HepG2 (cell line): Measurements from ENCODE around the gene SCGB1C1. TPM values are rescaled to one million over a fixed set of nuclear protein-coding genes. Genes with fewer than 3 reads are reported as not detected.

Experiments
- CCDC6 ChIP-seq: sonication (generic); formaldehyde crosslinking; IDR thresholded peaks from 2 replicates; pipeline ENCODE4 v1.8.1; 2022; ENCODE audit warnings: mild to moderate bottlenecking, missing genetic modification reagents, moderate library complexity
- CREM ChIP-seq, 2 experiments: sonication (generic) in 1 of 2; formaldehyde crosslinking in 1 of 2; IDR thresholded peaks; 2 replicates each; pipeline versions ENCODE4 v1.4.0 to v1.6.1; 2016 to 2020; ENCODE audit warnings: antibody characterized with exemption in 1 of 2, mild to moderate bottlenecking in 1 of 2, missing genetic modification reagents in 1 of 2
- GFI1 ChIP-seq: sonication (generic); formaldehyde crosslinking; IDR thresholded peaks from 2 replicates; pipeline ENCODE4 v1.5.0; 2020; ENCODE audit warnings: missing genetic modification reagents, mild to moderate bottlenecking, borderline replicate concordance
- GLMP ChIP-seq: sonication (generic); formaldehyde crosslinking; IDR thresholded peaks from 2 replicates; pipeline ENCODE4 v1.9.0; 2021; ENCODE audit warnings: missing genetic modification reagents, mild to moderate bottlenecking, borderline replicate concordance
- HCFC1 ChIP-seq: fragments of 150-350 bp; IDR thresholded peaks from 2 replicates; pipeline ENCODE4 v1.6.1; 2014; ENCODE audit warnings: low read depth, low read length
- KLF15 ChIP-seq: sonication (generic); formaldehyde crosslinking; IDR thresholded peaks from 2 replicates; pipeline ENCODE4 v1.8.1; 2023; ENCODE audit warnings: borderline replicate concordance, mild to moderate bottlenecking, inconsistent platforms, missing genetic modification reagents, mixed read lengths
- NAIF1 ChIP-seq: sonication (generic); formaldehyde crosslinking; IDR thresholded peaks from 2 replicates; pipeline ENCODE4 v1.5.0; 2020; ENCODE audit warnings: mild to moderate bottlenecking, missing genetic modification reagents, borderline replicate concordance
- PAXIP1 ChIP-seq: sonication (generic); formaldehyde crosslinking; conservative IDR thresholded peaks from 2 replicates; pipeline ENCODE4 v1.4.0; 2020; ENCODE audit warnings: mild to moderate bottlenecking, missing genetic modification reagents, moderate library complexity
- PCBP2 ChIP-seq: fragments of 200-400 bp; formaldehyde crosslinking; optimal IDR thresholded peaks from 2 replicates; pipeline ENCODE3; 2018; ENCODE audit warnings: low read length, low read depth; ENCODE audit not compliant: poor library complexity, severe bottlenecking
- PITX1 ChIP-seq: sonication (generic); formaldehyde crosslinking; IDR thresholded peaks from 2 replicates; pipeline ENCODE4 v1.5.1; 2020; ENCODE audit warnings: mild to moderate bottlenecking, missing genetic modification reagents
- RELA ChIP-seq: sonication (generic); formaldehyde crosslinking; IDR thresholded peaks from 2 replicates; pipeline ENCODE4 v1.4.0; 2020; ENCODE audit warnings: missing genetic modification reagents
- SOX6 ChIP-seq, 2 experiments: fragments of 450-650 bp in 1 of 2; sonication (generic) in 1 of 2; formaldehyde crosslinking in 1 of 2; IDR thresholded peaks; 2 replicates each; pipeline versions ENCODE4 v1.4.0 to v1.6.1; 2017 to 2020; ENCODE audit warnings: antibody characterized with exemption in 1 of 2, mild to moderate bottlenecking in 1 of 2, missing genetic modification reagents in 1 of 2
- TEAD3 ChIP-seq: optimal IDR thresholded peaks from 2 replicates; pipeline ENCODE3; 2016; ENCODE audit warnings: borderline replicate concordance
- TRIM24 ChIP-seq: sonication (generic); formaldehyde crosslinking; IDR thresholded peaks from 2 replicates; pipeline ENCODE4 v1.8.0; 2022; ENCODE audit warnings: mild to moderate bottlenecking, missing genetic modification reagents
- ZGPAT ChIP-seq: IDR thresholded peaks from 2 replicates; pipeline ENCODE4 v1.6.1; 2016; ENCODE audit warnings: mild to moderate bottlenecking
- ZNF343 ChIP-seq: sonication (generic); formaldehyde crosslinking; IDR thresholded peaks from 2 replicates; pipeline ENCODE4 v1.4.0; 2020; ENCODE audit warnings: mild to moderate bottlenecking, missing genetic modification reagents
- ZSCAN29 ChIP-seq: sonication (generic); formaldehyde crosslinking; conservative IDR thresholded peaks from 2 replicates; pipeline ENCODE4 v1.4.0; 2020; ENCODE audit warnings: mild to moderate bottlenecking, missing genetic modification reagents
- polyA plus RNA-seq, 8 experiments: library from polyadenylated mRNA; depleted of rRNA in 3 of 8; stranded (reverse) in 7 of 8; unstranded in 1 of 8; fragments of >200 nt; fragmentation: Illumina TruSeq in 4 of 8; extraction: Trizol in 4 of 8; gene quantifications; 2 replicates each; pipeline versions ENCODE4 v1.2.1 to v1.2.3, GENCODE V29; 2011 to 2016; ENCODE audit warnings: low read depth in 4 of 8, missing spikeins in 1 of 8, mixed read lengths in 1 of 8; ENCODE audit not compliant: insufficient read depth in 1 of 8
- total RNA-seq, 5 experiments: library from RNA; depleted of rRNA; stranded (reverse); fragments of >200 nt; fragmentation: Illumina TruSeq; extraction: Trizol; gene quantifications; 2 replicates each; pipeline ENCODE4 v1.2.3, GENCODE V29; 2016; ENCODE audit warnings: low read depth in 1 of 5
- TF ChIP-seq, protein P1 (sequence below): sonication (generic); formaldehyde crosslinking; IDR thresholded peaks from 2 replicates; pipeline ENCODE4 v1.5.0; 2020; ENCODE audit warnings: missing genetic modification reagents
- TF ChIP-seq, protein P2 (sequence below), 2 experiments: fragments of 450-650 bp in 1 of 2; sonication (generic) in 1 of 2; formaldehyde crosslinking; IDR thresholded peaks; 2 replicates each; pipeline versions ENCODE4 v1.5.0 to v1.8.0; 2020 to 2022; ENCODE audit warnings: mild to moderate bottlenecking in 1 of 2, missing genetic modification reagents in 1 of 2
- TF ChIP-seq, protein P3 (sequence below): sonication (generic); formaldehyde crosslinking; IDR thresholded peaks from 2 replicates; pipeline ENCODE4 v1.4.0; 2020; ENCODE audit warnings: mild to moderate bottlenecking, missing genetic modification reagents

The SCGB1C1 gene
- total and polyA plus RNA-seq, 2 of the 13 experiments (the other 11 are each of a cell fraction or from before 2014, with no cell fraction given): not detected

- TF ChIP-seq PAXIP1 (CRISPR knock-in tag) (peak; percentile 66), KLF15 (CRISPR knock-in tag) (peak; percentile 77; the same call in 1 of the 2 replicates), CCDC6 (CRISPR knock-in tag) (no peak; the same call in 1 of the 2 replicates), CREM (IDR thresholded peaks at IDR 0.05) (peak; percentile 85), CREM (CRISPR knock-in tag; IDR thresholded peaks at IDR 0.05) (no peak), SOX6 (IDR thresholded peaks at IDR 0.05) (no peak), SOX6 (CRISPR knock-in tag; IDR thresholded peaks at IDR 0.05) (peak; percentile 27; the same call in 1 of the 2 replicates), PCBP2 (no peak), PITX1 (no peak), ZNF343 (CRISPR knock-in tag) (peak; percentile 78; the same call in 1 of the 2 replicates), GFI1 (CRISPR knock-in tag) (peak; percentile 34; the same call in 1 of the 2 replicates), RELA (CRISPR knock-in tag) (no peak), NAIF1 (CRISPR knock-in tag) (peak; percentile 67; the same call in 1 of the 2 replicates), TRIM24 (no peak), ZSCAN29 (CRISPR knock-in tag) (peak; percentile 90), TEAD3 (CRISPR knock-in tag) (no peak), GLMP (CRISPR knock-in tag) (no peak), ZGPAT (CRISPR knock-in tag) (peak; percentile 92), HCFC1 (peak; percentile 32; the same call in 1 of the 2 replicates)
- TF ChIP-seq, protein P1, sequence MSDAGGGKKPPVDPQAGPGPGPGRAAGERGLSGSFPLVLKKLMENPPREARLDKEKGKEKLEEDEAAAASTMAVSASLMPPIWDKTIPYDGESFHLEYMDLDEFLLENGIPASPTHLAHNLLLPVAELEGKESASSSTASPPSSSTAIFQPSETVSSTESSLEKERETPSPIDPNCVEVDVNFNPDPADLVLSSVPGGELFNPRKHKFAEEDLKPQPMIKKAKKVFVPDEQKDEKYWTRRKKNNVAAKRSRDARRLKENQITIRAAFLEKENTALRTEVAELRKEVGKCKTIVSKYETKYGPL (CRISPR knock-in tag): no peak; the same call in 1 of the 2 replicates
- TF ChIP-seq, protein P2, sequence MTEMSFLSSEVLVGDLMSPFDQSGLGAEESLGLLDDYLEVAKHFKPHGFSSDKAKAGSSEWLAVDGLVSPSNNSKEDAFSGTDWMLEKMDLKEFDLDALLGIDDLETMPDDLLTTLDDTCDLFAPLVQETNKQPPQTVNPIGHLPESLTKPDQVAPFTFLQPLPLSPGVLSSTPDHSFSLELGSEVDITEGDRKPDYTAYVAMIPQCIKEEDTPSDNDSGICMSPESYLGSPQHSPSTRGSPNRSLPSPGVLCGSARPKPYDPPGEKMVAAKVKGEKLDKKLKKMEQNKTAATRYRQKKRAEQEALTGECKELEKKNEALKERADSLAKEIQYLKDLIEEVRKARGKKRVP (CRISPR knock-in tag; IDR thresholded peaks at IDR 0.05): 0 out of 4 replicates have a peak, but pooled peaks of 1 of the 2 experiments have one; percentile 46
- TF ChIP-seq, protein P3, sequence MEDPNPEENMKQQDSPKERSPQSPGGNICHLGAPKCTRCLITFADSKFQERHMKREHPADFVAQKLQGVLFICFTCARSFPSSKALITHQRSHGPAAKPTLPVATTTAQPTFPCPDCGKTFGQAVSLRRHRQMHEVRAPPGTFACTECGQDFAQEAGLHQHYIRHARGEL: no peak
Measured at GRCh38 chr11:207208-207862, 14.5 kb downstream of the SCGB1C1 start, which contains the start of the genes BET1L and RIC8A (continued).
